ENCODE measurements around the gene SERPINA3. TPM values are rescaled to one million over a fixed set of nuclear protein-coding genes. Genes with fewer than 3 reads are reported as not detected.

Gene SERPINA3
- polyA plus RNA-seq, 1 donor (not counting 4 experiments of a cell fraction or from before 2014, with no cell fraction given) = 0.50 TPM

- H3K9me3 ChIP-seq (ENCODE audit: control insufficient read depth, low read depth, low read length) = no peaks in the 10 kb centered on the region
- H4K20me1 ChIP-seq (ENCODE audit: control insufficient read depth, extremely low read depth, insufficient read depth, low read length) = no peaks in the 10 kb centered on the region
- dilution Hi-C loops (cut with MboI; ENCODE audit: extremely low pct_ligation_motif_present, low sequenced_read_pairs) = no loop called here
- H3K4me2 ChIP-seq (ENCODE audit: control insufficient read depth, extremely low read depth, insufficient read depth, low read depth, low read length) = no peak overlapping the region
- no peaks in the 10 kb centered on the region for H3K9me1 ChIP-seq (ENCODE audit: control insufficient read depth, extremely low read depth, insufficient read depth, low read length)
- no peak overlapping the region for H3K27ac ChIP-seq (ENCODE audit: control insufficient read depth, insufficient read depth, low read length)
- no peak overlapping the region for H2AFZ ChIP-seq (ENCODE audit: control insufficient read depth, low read length)
- H3K36me3 ChIP-seq (ENCODE audit: control insufficient read depth in 2 of 2, extremely low read depth in 1 of 2, insufficient read depth in 2 of 2, low read length in 2 of 2) = no peaks in the 10 kb centered on the region
- peaks cover 25% of the 10 kb centered on the region for H3K4me1 ChIP-seq (ENCODE audit: control insufficient read depth, extremely low read depth, insufficient read depth, low read length)
- H3K4me3 ChIP-seq (ENCODE audit: control insufficient read depth in 2 of 3, extremely low read depth in 1 of 3, insufficient read depth in 2 of 3, low read depth in 1 of 3, low read length in 3 of 3) = no peak overlapping the region
- H3K79me2 ChIP-seq (ENCODE audit: control insufficient read depth, insufficient read depth, low read length) = no peaks in the 10 kb centered on the region
- no peak for FAIRE-seq
- no peak for DNase-seq (ENCODE audit: low read depth, low spot score)
- TF ChIP-seq EZH2 (IDR thresholded peaks at IDR 0.05; ENCODE audit: low read length) = no peak
- no peak for TF ChIP-seq CTCF (optimal IDR thresholded peaks at IDR 0.05 in 1 of 3, IDR thresholded peaks at IDR 0.05 in 1 of 3, conservative IDR thresholded peaks at IDR 0.05 in 1 of 3; ENCODE audit: extremely low read depth in 1 of 3, insufficient read depth in 2 of 3, low read length in 3 of 3)
- H3K27me3 ChIP-seq (ENCODE audit: control insufficient read depth, extremely low read depth, insufficient read depth, low read length) = no peaks in the 10 kb centered on the region
- no peak overlapping the region for H3K9ac ChIP-seq (ENCODE audit: control insufficient read depth, extremely low read depth, insufficient read depth, low read length)
Observed at GRCh38 chr14:94595912-94596311, 16.3 kb upstream of the SERPINA3 start.

GRCh38 chr14:94596361-94596760 lies 15.8 kb upstream of the SERPINA3 start:
- Histone ChIP-seq H3K36me3 (ENCODE audit: control insufficient read depth in 2 of 2, extremely low read depth in 1 of 2, insufficient read depth in 2 of 2, low read length in 2 of 2) (no peaks in the 10 kb centered on the region), H3K4me2 (ENCODE audit: control insufficient read depth, extremely low read depth, insufficient read depth, low read depth, low read length) (no peak overlapping the region), H3K4me1 (ENCODE audit: control insufficient read depth, extremely low read depth, insufficient read depth, low read length) (peaks cover 27% of the 10 kb centered on the region), H4K20me1 (ENCODE audit: control insufficient read depth, extremely low read depth, insufficient read depth, low read length) (no peaks in the 10 kb centered on the region), H2AFZ (ENCODE audit: control insufficient read depth, low read length) (no peak overlapping the region), H3K27ac (ENCODE audit: control insufficient read depth, insufficient read depth, low read length) (no peak overlapping the region), H3K9ac (ENCODE audit: control insufficient read depth, extremely low read depth, insufficient read depth, low read length) (no peak overlapping the region), H3K9me1 (ENCODE audit: control insufficient read depth, extremely low read depth, insufficient read depth, low read length) (no peaks in the 10 kb centered on the region), H3K4me3 (ENCODE audit: control insufficient read depth in 2 of 3, extremely low read depth in 1 of 3, insufficient read depth in 2 of 3, low read depth in 1 of 3, low read length in 3 of 3) (no peak overlapping the region), H3K27me3 (ENCODE audit: control insufficient read depth, extremely low read depth, insufficient read depth, low read length) (no peaks in the 10 kb centered on the region), H3K79me2 (ENCODE audit: control insufficient read depth, insufficient read depth, low read length) (no peaks in the 10 kb centered on the region), H3K9me3 (ENCODE audit: control insufficient read depth, low read depth, low read length) (no peaks in the 10 kb centered on the region)
- DNase-seq (ENCODE audit: low read depth, low spot score) (no peak), FAIRE-seq (no peak)
- TF ChIP-seq EZH2 (IDR thresholded peaks at IDR 0.05; ENCODE audit: low read length) (no peak), CTCF (optimal IDR thresholded peaks at IDR 0.05 in 1 of 3, IDR thresholded peaks at IDR 0.05 in 1 of 3, conservative IDR thresholded peaks at IDR 0.05 in 1 of 3; ENCODE audit: extremely low read depth in 1 of 3, insufficient read depth in 2 of 3, low read length in 3 of 3) (no peak)
- dilution Hi-C loops (cut with MboI; ENCODE audit: extremely low pct_ligation_motif_present, low sequenced_read_pairs) = no loop called here
